AG10803 (cell line): ENCODE data around the gene PRKCE.

Source experiments
- DNase-seq: peaks from one replicate; pipeline ENCODE4 v3.0.0; 2010; ENCODE audit warnings: low read depth
- H3K4me3 ChIP-seq: 2 replicates; pipeline ENCODE4 v1.5.1; 2011; ENCODE audit warnings: mild to moderate bottlenecking, low read length, control low read depth
- CTCF ChIP-seq: conservative IDR thresholded peaks from 2 replicates; pipeline ENCODE4 v1.5.1; 2011; ENCODE audit warnings: mild to moderate bottlenecking, low read length, control low read depth, inconsistent platforms

PRKCE gene

GRCh38 chr2:45722477-45722876 is 71.0 kb downstream of the PRKCE start:
- no peak overlapping the region for H3K4me3 ChIP-seq
- TF ChIP-seq CTCF: no peak
- no peak for DNase-seq

- no peak overlapping the region for H3K4me3 ChIP-seq
- no peak for DNase-seq
- TF ChIP-seq CTCF: no peak
Observed at GRCh38 chr2:45723857-45724256, 72.4 kb downstream of the PRKCE start.

- no peak for TF ChIP-seq CTCF
- H3K4me3 ChIP-seq: no peak overlapping the region
- DNase-seq: no peak
Observed at GRCh38 chr2:45724335-45724734, 72.9 kb downstream of the PRKCE start.

GRCh38 chr2:45725731-45726130 is 74.3 kb downstream of the PRKCE start:
- no peak overlapping the region for H3K4me3 ChIP-seq
- TF ChIP-seq CTCF: no peak
- DNase-seq: no peak

GRCh38 chr2:45726188-45726587 is 74.7 kb downstream of the PRKCE start:
- no peak for TF ChIP-seq CTCF
- H3K4me3 ChIP-seq: no peak overlapping the region
- DNase-seq: no peak

GRCh38 chr2:45728458-45728942 is 77.0 kb downstream of the PRKCE start:
- no peak overlapping the region for H3K4me3 ChIP-seq
- DNase-seq: no peak
- TF ChIP-seq CTCF: no peak

- DNase-seq: no peak
- no peak for TF ChIP-seq CTCF
- no peak overlapping the region for H3K4me3 ChIP-seq
Observed at GRCh38 chr2:45729753-45730512, 78.5 kb downstream of the PRKCE start.
